IPS-15b (cell line): Measurements from ENCODE around the gene KRTAP4-11.
"Not testable (repeated sequence)": the region's sequence is repeated elsewhere in the genome, so short reads cannot be mapped to it uniquely, and the experiment has no call there.

Experiments
- H3K27me3 ChIP-seq: one replicate; pipeline ENCODE4 v1.6.1; 2013; ENCODE audit warnings: low read length; ENCODE audit not compliant: control insufficient read depth, insufficient read depth
- H3K36me3 ChIP-seq: one replicate; pipeline ENCODE4 v1.6.1; 2013; ENCODE audit warnings: low read length; ENCODE audit not compliant: control insufficient read depth, insufficient read depth
- H3K4me1 ChIP-seq: one replicate; pipeline ENCODE4 v1.6.1; 2013; ENCODE audit warnings: mild to moderate bottlenecking, low read length; ENCODE audit not compliant: control insufficient read depth, insufficient read depth
- H3K4me3 ChIP-seq: one replicate; pipeline ENCODE4 v1.5.1; 2013; ENCODE audit warnings: low read depth, low read length
- H3K9ac ChIP-seq: one replicate; pipeline ENCODE4 v1.6.1; 2013; ENCODE audit warnings: low read depth, mild to moderate bottlenecking, low read length
- H3K9me3 ChIP-seq: one replicate; pipeline ENCODE4 v1.6.1; 2013; ENCODE audit warnings: mild to moderate bottlenecking, low read length; ENCODE audit not compliant: control insufficient read depth, insufficient read depth

KRTAP4-11 gene

DNA sequence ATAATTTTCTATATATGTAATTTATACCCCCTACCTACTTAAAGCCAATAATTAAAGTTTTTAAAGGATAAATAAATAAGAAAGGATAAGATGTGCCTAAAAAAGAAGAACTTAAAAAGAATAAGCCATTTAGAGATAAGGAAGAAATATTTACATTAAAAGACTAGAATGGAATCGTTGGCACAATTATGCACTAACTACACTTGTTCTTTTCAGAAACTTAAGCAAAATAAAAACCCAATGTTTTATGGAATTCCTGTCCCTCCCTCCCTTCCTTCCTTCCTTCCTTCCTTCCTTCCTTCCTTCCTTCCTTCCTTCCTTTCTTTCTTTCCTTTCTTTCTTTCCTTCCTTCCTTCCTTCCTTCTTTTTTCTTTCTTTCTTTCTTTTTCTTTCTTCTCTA is 26.7 kb upstream of the KRTAP4-11 start:
- Histone ChIP-seq H3K9me3 (no peaks in the 10 kb centered on the region), H3K4me3 (no peak overlapping the region), H3K4me1 (no peaks in the 10 kb centered on the region), H3K27me3 (no peaks in the 10 kb centered on the region), H3K36me3 (no peaks in the 10 kb centered on the region), H3K9ac (no peak overlapping the region)

DNA sequence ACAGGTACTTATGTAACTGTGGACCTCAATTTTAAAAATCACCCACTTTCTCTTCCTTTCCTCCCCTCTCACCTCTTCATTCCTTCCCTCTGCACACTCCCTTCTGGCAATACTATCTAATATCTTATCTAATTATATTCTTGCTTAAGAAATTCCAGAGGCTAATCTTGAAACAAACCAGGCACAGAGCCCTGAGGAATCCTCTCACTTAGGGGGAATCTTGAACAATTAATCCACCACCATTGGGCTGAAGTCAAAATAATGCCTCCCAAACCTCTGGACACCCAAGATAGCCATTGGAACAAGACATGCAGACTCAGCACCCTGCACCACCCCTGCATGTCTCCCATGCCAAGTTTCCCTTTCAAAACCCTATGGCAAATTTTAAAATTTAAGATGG is 23.2 kb upstream of the KRTAP4-11 start:
- Histone ChIP-seq H3K27me3 (no peaks in the 10 kb centered on the region), H3K9me3 (no peaks in the 10 kb centered on the region)

DNA sequence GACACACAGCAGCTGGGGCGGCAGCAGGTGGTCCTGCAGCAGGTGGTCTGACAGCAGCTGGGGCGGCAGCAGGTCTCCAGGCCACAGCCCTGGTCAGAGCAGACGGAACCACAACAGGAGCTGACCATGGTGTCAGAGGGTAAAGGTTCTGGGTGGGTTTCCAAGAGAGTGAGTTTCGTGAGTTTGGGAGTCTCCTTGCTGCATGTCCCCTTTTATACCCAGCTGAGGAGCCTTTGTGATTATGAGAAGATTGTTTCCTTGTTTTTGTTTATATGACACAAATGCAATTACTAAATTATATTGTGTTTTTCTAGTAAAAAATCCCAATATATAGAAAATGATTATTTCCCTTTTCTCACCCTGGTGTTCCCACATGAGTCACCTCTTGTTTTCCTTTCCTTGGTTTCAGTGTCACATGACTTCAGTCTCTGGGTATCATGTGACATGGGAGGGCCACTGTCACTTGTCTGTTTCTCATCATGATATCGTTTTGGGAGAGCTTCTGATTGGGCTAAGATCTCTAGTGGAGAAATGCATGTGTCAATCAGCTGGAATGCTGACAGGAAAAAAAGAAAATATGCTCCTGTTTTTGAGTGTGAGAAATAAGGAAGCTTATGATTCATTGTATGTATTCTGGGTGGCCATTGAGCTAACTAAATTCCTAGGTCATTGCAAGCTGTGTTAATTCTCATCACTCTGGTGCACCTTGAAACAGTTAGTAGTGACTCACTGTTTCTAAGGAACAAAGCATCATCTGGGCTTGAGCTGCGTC is 22.4 kb upstream of the KRTAP4-11 start, which contains the start of gene KRTAP4-6:
TSS of gene KRTAP4-6 (minus strand) at position 185 of the 772 bp plus-strand sequence. CDS start at position 128, 57 bp downstream.
- Histone ChIP-seq H3K4me3 (no peak within 1 kb of the TSS), H3K9ac (no peak within 1 kb of the TSS), H3K27me3 (no peaks in the 10 kb centered on the region), H3K4me1 (no peaks in the 10 kb centered on the region), H3K36me3 (no peaks in the 10 kb centered on the region), H3K9me3 (no peaks in the 10 kb centered on the region)

More for the DNA sequence above, 23.2 kb upstream of the KRTAP4-11 start:
- H3K4me3 ChIP-seq: no peak overlapping the region
- H3K36me3 ChIP-seq: no peaks in the 10 kb centered on the region
- no peaks in the 10 kb centered on the region for H3K4me1 ChIP-seq
- no peak overlapping the region for H3K9ac ChIP-seq

DNA sequence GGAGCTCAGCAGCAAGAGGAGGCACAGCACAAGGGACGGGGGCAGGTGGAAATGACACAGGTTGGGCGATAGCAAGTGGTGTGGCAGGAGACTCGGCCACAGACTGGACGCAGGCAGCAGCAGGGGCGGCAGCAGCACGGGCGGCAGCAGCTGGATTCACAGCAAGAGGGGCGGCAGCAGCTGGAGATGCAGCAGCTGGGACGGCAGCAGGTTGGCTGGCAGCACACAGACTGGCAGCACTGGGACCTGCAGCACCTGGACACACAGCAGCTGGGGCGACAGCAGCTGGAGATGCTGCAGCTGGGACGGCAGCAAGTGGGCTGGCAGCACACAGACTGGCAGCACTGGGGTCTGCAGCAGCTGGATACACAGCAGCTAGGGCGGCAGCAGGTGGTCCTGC is 21.7 kb upstream of the KRTAP4-11 start:
- H3K4me3 ChIP-seq, H3K27me3 ChIP-seq: not testable (repeated sequence)

DNA sequence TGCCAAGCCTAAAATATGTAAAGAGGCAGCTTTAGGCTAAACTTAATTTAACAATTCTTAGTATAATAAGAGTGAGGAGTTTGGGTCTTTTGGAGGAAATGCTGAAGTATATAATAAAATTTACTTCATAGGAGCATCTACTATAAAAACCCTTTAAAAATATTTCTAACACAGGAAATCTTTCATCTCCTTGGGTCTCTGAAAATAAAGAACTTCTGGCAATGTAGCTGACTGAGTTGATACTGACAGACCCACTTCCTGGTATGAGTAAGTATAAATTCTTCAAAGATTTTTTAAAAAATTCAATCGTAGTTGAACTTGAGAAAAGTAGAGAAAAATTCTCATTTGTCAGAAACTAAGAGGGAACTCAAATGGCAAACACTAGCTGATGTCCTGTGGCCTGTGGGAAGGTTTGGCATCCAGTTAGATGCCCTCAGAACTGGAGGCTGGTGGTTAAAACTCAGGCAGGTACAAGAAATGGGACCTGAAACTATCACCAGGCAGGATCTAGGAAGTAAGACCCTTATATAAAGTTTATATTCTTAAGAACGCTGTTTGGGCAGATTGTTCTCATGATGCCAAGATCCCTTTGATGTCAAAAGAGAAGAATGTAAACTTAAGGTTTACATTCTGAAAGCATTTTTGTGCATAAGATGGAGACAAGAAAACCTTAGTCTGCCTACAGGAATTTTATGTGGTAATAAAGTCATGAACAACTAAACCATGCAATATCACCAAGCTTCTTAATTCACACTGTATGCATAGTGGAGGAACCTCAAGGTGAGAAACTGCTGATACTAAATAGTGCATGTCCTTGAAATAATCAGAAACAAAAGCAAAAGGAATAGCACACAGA is 15.9 kb upstream of the KRTAP4-11 start:
- H3K9ac ChIP-seq: no peak overlapping the region
- H3K27me3 ChIP-seq: no peaks in the 10 kb centered on the region
- no peaks in the 10 kb centered on the region for H3K36me3 ChIP-seq
- H3K4me1 ChIP-seq: no peaks in the 10 kb centered on the region
- H3K9me3 ChIP-seq: no peaks in the 10 kb centered on the region
- no peak overlapping the region for H3K4me3 ChIP-seq

More for the DNA sequence above, 21.7 kb upstream of the KRTAP4-11 start:
- not testable (repeated sequence) for H3K9me3 ChIP-seq, H3K9ac ChIP-seq, H3K4me1 ChIP-seq, H3K36me3 ChIP-seq

DNA sequence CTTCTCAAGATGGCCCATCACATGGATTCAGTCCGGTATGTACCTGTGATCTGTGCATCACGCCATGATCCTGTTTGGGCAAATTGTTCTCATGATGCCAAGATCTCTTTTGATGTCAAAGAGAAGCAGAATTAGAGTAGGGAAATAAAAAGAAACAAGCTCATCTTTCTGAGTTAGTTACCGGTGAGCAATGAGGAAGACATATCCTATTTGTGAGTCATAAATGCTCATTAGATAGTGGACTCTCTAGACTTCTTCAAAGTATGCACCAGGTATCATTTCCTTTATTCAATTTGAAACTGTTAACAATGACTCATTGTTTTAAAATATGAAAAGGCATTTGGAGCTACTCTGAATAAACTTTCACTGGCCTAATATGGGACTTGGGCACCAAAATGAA is 13.8 kb upstream of the KRTAP4-11 start:
- H3K9me3 ChIP-seq: no peaks in the 10 kb centered on the region
- no peaks in the 10 kb centered on the region for H3K36me3 ChIP-seq
- H3K4me3 ChIP-seq: no peak overlapping the region
- H3K4me1 ChIP-seq: no peaks in the 10 kb centered on the region
- H3K27me3 ChIP-seq: no peaks in the 10 kb centered on the region
- no peak overlapping the region for H3K9ac ChIP-seq

DNA sequence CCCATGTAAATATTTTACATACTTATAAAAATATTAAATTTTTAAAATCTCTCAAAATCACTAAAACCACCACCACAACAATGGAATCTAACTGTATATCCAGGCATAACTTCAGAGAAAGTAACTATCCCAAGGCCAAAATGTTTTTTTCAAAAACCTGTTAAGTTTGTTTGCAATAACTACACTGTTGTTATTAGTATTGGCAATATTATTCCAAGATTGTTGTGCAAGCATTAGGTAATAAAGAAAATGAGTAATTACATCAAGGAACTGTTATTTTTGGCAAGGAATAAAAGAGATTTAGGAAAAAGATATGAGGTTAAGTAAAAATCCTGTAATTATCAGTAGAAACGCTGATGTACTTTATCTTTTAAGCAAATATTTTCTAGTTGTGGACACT is 9.2 kb upstream of the KRTAP4-11 start:
- Histone ChIP-seq H3K4me3 (no peak overlapping the region), H3K4me1 (no peaks in the 10 kb centered on the region), H3K9me3 (no peaks in the 10 kb centered on the region), H3K27me3 (no peaks in the 10 kb centered on the region), H3K36me3 (no peaks in the 10 kb centered on the region), H3K9ac (no peak overlapping the region)

DNA sequence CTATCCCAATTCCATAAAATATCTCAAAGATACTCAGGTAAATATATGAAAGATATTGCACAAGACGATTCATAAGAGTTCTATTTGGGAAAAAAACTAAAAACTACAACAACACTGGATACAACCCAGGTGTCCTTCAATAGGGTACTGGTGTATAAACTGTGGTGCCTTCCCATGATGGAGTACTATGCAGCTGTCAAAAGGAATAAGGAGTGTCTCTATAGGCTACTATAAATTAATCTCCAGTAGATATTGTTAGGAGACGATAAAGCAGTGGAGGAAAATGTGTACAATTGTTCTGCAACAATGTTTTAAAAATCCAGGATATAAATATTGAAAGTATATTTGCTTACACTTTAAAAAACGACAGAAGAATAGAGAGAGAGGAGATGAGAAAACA is 8.2 kb upstream of the KRTAP4-11 start:
- Histone ChIP-seq H3K4me1 (no peaks in the 10 kb centered on the region), H3K36me3 (no peaks in the 10 kb centered on the region), H3K4me3 (no peak overlapping the region), H3K9ac (no peak overlapping the region), H3K27me3 (no peaks in the 10 kb centered on the region), H3K9me3 (no peaks in the 10 kb centered on the region)

DNA sequence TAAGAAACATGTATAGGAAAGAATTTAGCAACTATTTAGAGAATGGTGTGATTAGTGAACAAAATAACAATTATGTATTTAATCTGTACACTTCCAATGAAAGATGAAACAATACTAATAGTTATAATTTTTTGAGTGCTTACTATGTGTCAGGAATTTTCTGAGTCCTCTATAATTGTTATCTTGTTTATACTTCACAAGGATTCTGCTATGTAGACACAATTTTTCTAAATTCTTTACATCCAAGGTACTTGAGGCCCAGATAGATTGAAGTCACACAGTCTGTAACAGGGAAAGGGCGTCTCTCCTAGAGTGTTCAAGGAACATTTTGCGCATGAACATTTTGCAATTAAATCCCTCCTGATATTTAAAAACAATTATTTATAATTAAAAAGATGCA is 6.9 kb upstream of the KRTAP4-11 start:
- no peaks in the 10 kb centered on the region for H3K9me3 ChIP-seq
- no peak overlapping the region for H3K4me3 ChIP-seq
- H3K36me3 ChIP-seq: no peaks in the 10 kb centered on the region
- H3K27me3 ChIP-seq: no peaks in the 10 kb centered on the region
- no peaks in the 10 kb centered on the region for H3K4me1 ChIP-seq
- no peak overlapping the region for H3K9ac ChIP-seq

DNA sequence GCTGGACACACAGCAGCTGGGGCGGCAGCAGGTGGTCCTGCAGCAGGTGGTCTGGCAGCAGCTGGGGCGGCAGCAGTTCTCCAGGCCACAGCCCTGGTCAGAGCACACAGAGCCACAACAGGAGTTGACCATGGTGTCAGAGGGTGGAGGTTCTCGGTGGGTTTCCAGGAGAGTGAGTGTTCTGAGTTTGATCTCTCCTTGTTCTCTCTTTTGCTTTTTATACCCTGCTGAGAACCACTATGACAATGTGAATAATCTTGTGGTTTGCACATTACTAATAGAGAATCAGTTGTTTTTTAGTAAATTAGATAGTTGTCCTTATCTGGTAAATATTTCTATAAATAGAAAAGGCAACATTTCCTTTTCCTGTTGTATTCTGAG is 5.8 kb upstream of the KRTAP4-11 start, which contains the start of gene KRTAP4-12:
TSS of gene KRTAP4-12 (minus strand) at position 192 of the 381 bp plus-strand sequence. CDS start at position 132, 60 bp downstream.
- not testable (repeated sequence) for H3K4me3 ChIP-seq, H3K4me1 ChIP-seq, H3K27me3 ChIP-seq, H3K36me3 ChIP-seq, H3K9ac ChIP-seq, H3K9me3 ChIP-seq

DNA sequence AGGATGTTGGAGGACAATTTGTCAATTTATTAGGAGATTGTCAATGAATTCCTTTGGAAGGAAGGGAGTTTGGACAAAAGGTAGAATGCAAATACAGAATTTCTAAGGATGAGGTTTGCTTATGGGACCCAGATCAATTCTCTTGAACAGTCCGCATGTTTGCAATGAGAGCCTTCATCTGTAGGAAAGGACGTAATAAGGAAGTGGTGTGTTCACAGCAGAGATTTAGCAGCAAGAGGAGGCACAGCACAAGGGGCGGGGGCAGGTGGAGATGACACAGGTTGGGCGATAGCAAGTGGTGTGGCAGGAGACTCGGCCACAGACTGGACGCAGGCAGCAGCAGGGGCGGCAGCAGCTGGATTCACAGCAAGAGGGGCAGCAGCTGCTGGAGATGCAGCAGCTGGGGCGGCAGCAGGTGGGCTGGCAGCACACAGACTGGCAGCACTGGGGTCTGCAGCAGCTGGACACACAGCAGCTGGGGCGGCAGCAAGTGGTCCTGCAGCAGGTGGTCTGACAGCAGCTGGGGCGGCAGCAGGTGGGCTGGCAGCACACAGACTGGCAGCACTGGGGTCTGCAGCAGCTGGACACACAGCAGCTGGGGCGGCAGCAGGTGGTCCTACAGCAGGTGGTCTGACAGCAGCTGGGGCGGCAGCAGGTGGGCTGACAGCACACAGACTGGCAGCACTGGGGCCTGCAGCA is 5.3 kb upstream of the KRTAP4-11 start:
- not testable (repeated sequence) for H3K9me3 ChIP-seq, H3K9ac ChIP-seq, H3K27me3 ChIP-seq, H3K36me3 ChIP-seq, H3K4me3 ChIP-seq, H3K4me1 ChIP-seq
